BLaER1 (cell line): ENCODE measurements around the gene FBXO4.

Experiments
- H3K27ac ChIP-seq: shearing (Covaris generic); formaldehyde crosslinking; 2 replicates; pipeline ENCODE4 v1.8.1; 2022
- H3K27me3 ChIP-seq: shearing (Covaris generic); formaldehyde crosslinking; 2 replicates; pipeline ENCODE4 v1.8.1; 2022
- H3K36me3 ChIP-seq: shearing (Covaris generic); formaldehyde crosslinking; 2 replicates; pipeline ENCODE4 v1.8.1; 2022
- H3K4me1 ChIP-seq: shearing (Covaris generic); formaldehyde crosslinking; 2 replicates; pipeline ENCODE4 v1.8.1; 2022
- H3K4me2 ChIP-seq: shearing (Covaris generic); formaldehyde crosslinking; 2 replicates; pipeline ENCODE4 v1.8.1; 2022
- H3K4me3 ChIP-seq: shearing (Covaris generic); formaldehyde crosslinking; 2 replicates; pipeline ENCODE4 v1.8.1; 2022
- H3K9ac ChIP-seq: shearing (Covaris generic); formaldehyde crosslinking; 2 replicates; pipeline ENCODE4 v1.8.1; 2022
- H3K9me3 ChIP-seq: shearing (Covaris generic); formaldehyde crosslinking; 2 replicates; pipeline ENCODE4 v1.8.1; 2022
- H4K20me1 ChIP-seq: shearing (Covaris generic); formaldehyde crosslinking; 2 replicates; pipeline ENCODE4 v1.8.1; 2022
- Cebpa-rat ChIP-seq: shearing (Covaris generic); IDR thresholded peaks from 2 replicates; pipeline ENCODE4 v1.8.1; 2022

FBXO4 gene

DNA sequence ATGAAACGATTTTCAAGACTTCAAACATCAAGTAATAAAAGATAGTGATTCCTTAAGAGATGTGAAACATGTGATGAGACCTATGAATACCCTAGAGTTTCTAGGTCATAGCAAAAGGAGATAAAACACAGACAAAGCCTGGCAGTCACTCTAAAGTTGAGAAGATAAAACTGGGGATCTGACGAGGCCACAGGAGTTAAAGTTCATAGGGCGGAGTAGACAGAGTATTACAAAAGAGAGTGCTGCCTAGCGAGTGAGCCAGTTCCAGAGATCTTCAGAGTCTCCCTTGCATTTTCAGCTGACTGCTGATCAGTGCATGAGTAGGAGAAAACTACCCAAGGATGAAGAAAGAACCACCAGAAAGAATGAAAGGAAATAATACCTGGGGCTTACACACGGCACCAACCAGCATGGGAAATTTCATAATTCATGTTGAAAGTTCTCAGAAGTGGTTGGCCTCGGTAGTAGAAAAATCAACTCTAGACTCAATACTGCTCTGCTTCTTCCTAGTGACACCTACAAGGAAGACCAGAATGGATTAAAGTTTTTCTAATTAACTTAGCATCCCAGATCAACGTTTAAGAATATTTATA lies 30.4 kb downstream of the FBXO4 start:
- no peak overlapping the region for H3K4me3 ChIP-seq
- H3K4me2 ChIP-seq = no peak overlapping the region
- H3K36me3 ChIP-seq = no peaks in the 10 kb centered on the region
- no peak for TF ChIP-seq Cebpa-rat
- no peak overlapping the region for H3K9ac ChIP-seq
- H3K9me3 ChIP-seq = peaks cover 11% of the 10 kb centered on the region
- H3K27ac ChIP-seq = no peak overlapping the region
- H3K27me3 ChIP-seq = no peaks in the 10 kb centered on the region
- H3K4me1 ChIP-seq = no peaks in the 10 kb centered on the region
- no peaks in the 10 kb centered on the region for H4K20me1 ChIP-seq

DNA sequence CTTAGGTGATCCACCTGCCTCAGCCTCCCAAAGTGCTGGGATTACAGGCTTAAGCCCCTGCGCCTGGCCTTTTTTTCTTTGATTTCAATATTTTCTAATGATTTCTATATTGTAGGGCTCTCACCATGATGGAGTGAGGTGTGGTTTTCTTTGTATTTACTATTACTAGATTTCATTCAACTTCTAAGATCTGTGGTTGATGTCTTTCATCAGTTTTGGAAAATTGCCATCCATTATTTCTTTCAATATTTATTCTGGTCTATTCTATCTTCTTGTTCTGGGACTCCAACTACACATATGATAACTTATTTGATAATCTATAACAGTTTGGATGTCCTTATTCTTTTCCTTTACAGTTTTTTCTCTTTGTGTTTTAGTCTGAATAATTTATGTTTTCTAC lies 31.9 kb downstream of the FBXO4 start:
- no peak overlapping the region for H3K4me2 ChIP-seq
- H3K27ac ChIP-seq = no peak overlapping the region
- H3K9me3 ChIP-seq = peaks cover 21% of the 10 kb centered on the region
- no peak overlapping the region for H3K9ac ChIP-seq
- no peak for TF ChIP-seq Cebpa-rat
- no peaks in the 10 kb centered on the region for H3K36me3 ChIP-seq
- H4K20me1 ChIP-seq = no peaks in the 10 kb centered on the region
- H3K4me1 ChIP-seq = no peaks in the 10 kb centered on the region
- no peaks in the 10 kb centered on the region for H3K27me3 ChIP-seq
- no peak overlapping the region for H3K4me3 ChIP-seq

DNA sequence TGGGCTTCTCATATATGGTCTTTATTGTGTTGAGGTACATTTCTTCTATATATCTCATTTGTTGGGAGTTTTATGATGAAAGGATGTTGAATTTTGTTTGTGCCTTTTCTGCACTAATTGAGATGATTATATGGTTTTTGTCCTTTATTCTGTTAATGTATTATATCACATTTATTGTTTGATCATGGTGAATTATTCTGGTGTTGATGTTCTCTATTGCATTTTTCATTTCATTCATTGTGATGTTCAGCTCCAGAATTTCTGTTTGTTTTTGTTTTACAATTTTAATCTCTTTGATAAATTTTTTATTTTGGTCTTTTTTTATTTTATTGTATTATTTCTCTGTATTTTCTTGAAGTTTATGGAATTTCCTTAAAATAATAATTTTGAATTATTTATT lies 35.4 kb downstream of the FBXO4 start:
- H3K36me3 ChIP-seq = no peaks in the 10 kb centered on the region
- TF ChIP-seq Cebpa-rat = no peak
- no peak overlapping the region for H3K4me3 ChIP-seq
- H3K27ac ChIP-seq = no peak overlapping the region
- no peaks in the 10 kb centered on the region for H4K20me1 ChIP-seq
- no peak overlapping the region for H3K4me2 ChIP-seq
- H3K4me1 ChIP-seq = no peaks in the 10 kb centered on the region
- peaks cover 21% of the 10 kb centered on the region for H3K9me3 ChIP-seq
- H3K27me3 ChIP-seq = no peaks in the 10 kb centered on the region
- no peak overlapping the region for H3K9ac ChIP-seq

DNA sequence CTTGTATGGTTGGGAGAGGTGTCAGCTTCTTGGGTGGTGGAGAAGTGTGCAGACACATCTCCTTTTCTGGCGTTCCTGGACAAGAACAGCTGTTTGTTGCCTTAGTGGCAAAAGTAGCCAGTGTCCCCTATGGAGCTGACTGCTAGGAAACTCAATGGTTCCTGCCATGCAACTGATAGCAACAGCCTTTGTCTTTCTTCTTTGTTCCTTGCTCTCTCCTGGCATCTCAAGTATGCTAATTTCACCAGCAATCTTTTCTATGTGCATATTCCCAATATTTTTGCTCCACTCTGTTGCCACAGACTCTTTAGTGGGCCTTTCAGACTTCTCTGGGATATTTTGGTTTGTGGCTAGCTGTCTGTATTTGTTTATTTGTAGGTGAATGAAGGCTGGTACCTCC lies 36.7 kb downstream of the FBXO4 start:
- Histone ChIP-seq H3K4me3 (no peak overlapping the region), H3K36me3 (no peaks in the 10 kb centered on the region), H3K9me3 (peaks cover 21% of the 10 kb centered on the region), H3K4me1 (no peaks in the 10 kb centered on the region), H3K27ac (no peak overlapping the region), H4K20me1 (no peaks in the 10 kb centered on the region), H3K9ac (no peak overlapping the region), H3K27me3 (no peaks in the 10 kb centered on the region), H3K4me2 (no peak overlapping the region)
- TF ChIP-seq Cebpa-rat = no peak

- Histone ChIP-seq H3K4me1 (no peaks in the 10 kb centered on the region), H3K36me3 (no peaks in the 10 kb centered on the region), H3K4me3 (no peak overlapping the region), H3K9me3 (peaks cover 21% of the 10 kb centered on the region), H3K27ac (no peak overlapping the region), H3K9ac (no peak overlapping the region), H4K20me1 (no peaks in the 10 kb centered on the region), H3K27me3 (no peaks in the 10 kb centered on the region), H3K4me2 (no peak overlapping the region)
- no peak for TF ChIP-seq Cebpa-rat
Measured at GRCh38 chr5:41962491-41962890, 37.4 kb downstream of the FBXO4 start.

DNA sequence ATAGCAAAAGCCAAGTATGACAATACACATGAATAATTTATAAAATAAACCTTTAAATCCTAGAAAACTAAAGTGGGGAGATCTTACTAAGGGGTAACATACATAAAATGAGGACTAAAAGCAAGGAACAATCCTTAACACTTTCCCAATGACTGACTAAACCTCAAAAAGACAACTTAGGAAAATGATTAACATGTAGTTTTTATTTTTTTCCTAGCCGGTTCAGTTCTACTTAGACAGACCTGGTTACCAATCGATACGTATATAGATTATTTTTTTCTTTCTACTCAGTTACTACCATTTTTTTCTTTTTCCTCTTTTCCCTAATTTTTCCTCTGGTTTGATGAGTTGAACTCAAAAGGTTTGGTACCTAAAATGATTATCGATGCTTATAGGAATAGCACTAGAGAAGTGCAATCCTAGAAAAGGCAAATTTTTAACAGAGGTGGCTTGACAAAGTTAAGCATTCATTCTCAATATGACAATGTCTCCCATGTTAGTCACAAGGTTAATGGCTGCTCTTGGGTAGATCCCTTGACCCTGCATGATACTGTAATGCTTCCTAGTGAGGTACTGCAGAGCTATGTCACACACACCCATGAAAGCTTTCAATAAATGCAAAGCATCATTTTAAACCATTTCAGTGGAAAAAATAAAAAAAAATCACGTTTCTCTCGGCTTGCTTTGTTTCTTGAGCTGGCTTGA lies 41.5 kb downstream of the FBXO4 start:
- H3K27me3 ChIP-seq = no peaks in the 10 kb centered on the region
- H4K20me1 ChIP-seq = no peaks in the 10 kb centered on the region
- no peak overlapping the region for H3K4me3 ChIP-seq
- H3K27ac ChIP-seq = no peak overlapping the region
- H3K4me2 ChIP-seq = no peak overlapping the region
- H3K9ac ChIP-seq = no peak overlapping the region
- no peak for TF ChIP-seq Cebpa-rat
- H3K36me3 ChIP-seq = no peaks in the 10 kb centered on the region
- H3K9me3 ChIP-seq = peaks cover 1% of the 10 kb centered on the region; the same call in 1 of the 2 replicates
- no peaks in the 10 kb centered on the region for H3K4me1 ChIP-seq

GRCh38 chr5:41967401-41967800 lies 42.3 kb downstream of the FBXO4 start:
- H3K4me1 ChIP-seq = no peaks in the 10 kb centered on the region
- no peak overlapping the region for H3K27ac ChIP-seq
- H3K4me2 ChIP-seq = no peak overlapping the region
- no peaks in the 10 kb centered on the region for H4K20me1 ChIP-seq
- no peak overlapping the region for H3K9ac ChIP-seq
- H3K4me3 ChIP-seq = no peak overlapping the region
- no peak for TF ChIP-seq Cebpa-rat
- no peaks in the 10 kb centered on the region for H3K9me3 ChIP-seq
- H3K36me3 ChIP-seq = no peaks in the 10 kb centered on the region
- H3K27me3 ChIP-seq = no peaks in the 10 kb centered on the region

DNA sequence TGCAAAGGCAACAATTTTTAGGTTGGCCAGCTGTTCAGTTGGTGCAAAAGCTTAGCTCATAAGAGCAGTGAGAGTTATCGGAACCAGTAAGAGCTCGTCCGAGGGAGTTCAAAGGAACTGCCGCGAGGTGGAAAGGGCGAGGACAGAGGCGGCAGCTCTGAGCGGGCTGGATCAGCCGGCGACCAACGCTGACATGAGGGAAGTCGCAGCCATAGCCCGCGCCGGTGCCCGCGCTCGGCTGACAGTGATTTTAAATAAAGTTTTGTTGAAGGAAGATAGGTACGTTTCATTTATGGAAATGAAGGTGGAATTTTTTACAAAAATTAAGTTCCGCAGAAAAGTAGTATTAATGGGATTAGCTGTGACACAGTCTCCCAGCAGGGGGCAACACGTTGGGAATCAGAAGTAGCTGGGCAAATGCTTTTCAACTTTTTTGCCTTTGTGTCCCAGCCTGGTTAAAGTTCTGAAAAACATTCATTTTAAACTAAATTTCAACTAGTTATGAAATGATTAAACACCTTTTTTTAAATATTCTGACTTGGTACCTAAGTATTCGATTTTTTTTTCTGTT lies 43.2 kb downstream of the FBXO4 start:
- Histone ChIP-seq H3K36me3 (no peaks in the 10 kb centered on the region), H4K20me1 (no peaks in the 10 kb centered on the region), H3K9me3 (no peaks in the 10 kb centered on the region), H3K27me3 (no peaks in the 10 kb centered on the region), H3K27ac (no peak overlapping the region), H3K4me2 (no peak overlapping the region), H3K4me1 (no peaks in the 10 kb centered on the region), H3K4me3 (no peak overlapping the region), H3K9ac (no peak overlapping the region)
- no peak for TF ChIP-seq Cebpa-rat

GRCh38 chr5:41973087-41973486 lies 48.0 kb downstream of the FBXO4 start:
- no peak overlapping the region for H3K9ac ChIP-seq
- no peak for TF ChIP-seq Cebpa-rat
- no peak overlapping the region for H3K4me3 ChIP-seq
- H3K27me3 ChIP-seq = no peaks in the 10 kb centered on the region
- H3K27ac ChIP-seq = no peak overlapping the region
- no peaks in the 10 kb centered on the region for H3K4me1 ChIP-seq
- H4K20me1 ChIP-seq = no peaks in the 10 kb centered on the region
- H3K9me3 ChIP-seq = no peaks in the 10 kb centered on the region
- H3K4me2 ChIP-seq = no peak overlapping the region
- H3K36me3 ChIP-seq = no peaks in the 10 kb centered on the region

GRCh38 chr5:41973887-41974286 lies 48.8 kb downstream of the FBXO4 start:
- H3K4me2 ChIP-seq = no peak overlapping the region
- no peaks in the 10 kb centered on the region for H3K36me3 ChIP-seq
- H4K20me1 ChIP-seq = no peaks in the 10 kb centered on the region
- no peaks in the 10 kb centered on the region for H3K9me3 ChIP-seq
- H3K27me3 ChIP-seq = no peaks in the 10 kb centered on the region
- H3K4me1 ChIP-seq = no peaks in the 10 kb centered on the region
- no peak overlapping the region for H3K27ac ChIP-seq
- TF ChIP-seq Cebpa-rat = no peak
- H3K9ac ChIP-seq = no peak overlapping the region
- no peak overlapping the region for H3K4me3 ChIP-seq
